Mesothelial cell of epicardium (in vitro differentiated cells): ENCODE measurements around the gene ABRAXAS1. TPM values are rescaled to one million over a fixed set of nuclear protein-coding genes. Genes with fewer than 3 reads are reported as not detected.

Source experiments
- DNase-seq, 2 experiments: peaks; one replicate each; pipeline ENCODE4 v3.0.0; 2021; ENCODE audit warnings: low spot score in 2 of 2; ENCODE audit not compliant: unreplicated experiment in 2 of 2
- H3K27ac Mint-ChIP-seq: 2 replicates; pipeline ENCODE4 v1.8.0; 2021; ENCODE audit warnings: mixed read lengths
- H3K27me3 Mint-ChIP-seq: 2 replicates; pipeline ENCODE4 v1.8.0; 2021; ENCODE audit warnings: low read depth, mixed read lengths
- H3K36me3 Mint-ChIP-seq: 2 replicates; pipeline ENCODE4 v1.8.0; 2021; ENCODE audit warnings: mixed read lengths
- H3K4me1 Mint-ChIP-seq: 2 replicates; pipeline ENCODE4 v1.8.0; 2021; ENCODE audit warnings: mixed read lengths
- H3K4me3 Mint-ChIP-seq: 2 replicates; pipeline ENCODE4 v1.8.0; 2021; ENCODE audit warnings: mild to moderate bottlenecking, moderate library complexity, mixed read lengths
- H3K9me3 Mint-ChIP-seq: 2 replicates; pipeline ENCODE4 v1.8.0; 2021; ENCODE audit warnings: mixed read lengths
- CTCF ChIP-seq: fragments of 200-600 bp; sonication (generic); IDR thresholded peaks from one replicate; pipeline ENCODE4 v1.5.0; 2021; ENCODE audit warnings: antibody characterized with exemption; ENCODE audit not compliant: unreplicated experiment
- total RNA-seq: library from RNA; stranded (reverse); gene quantifications from 3 replicates; pipeline ENCODE4 v1.2.1, GENCODE V29; 2021

ABRAXAS1 gene
- total RNA-seq: 21.4 to 23.2 TPM (median 22.7 TPM) in 3 replicates

- Mint-ChIP-seq H3K36me3 (peaks cover 3% of the 10 kb centered on the region), H3K9me3 (no peaks in the 10 kb centered on the region), H3K27ac (peak within 1 kb of the TSS; percentile 96), H3K27me3 (no peaks in the 10 kb centered on the region), H3K4me3 (peak within 1 kb of the TSS; percentile 95), H3K4me1 (peaks cover 14% of the 10 kb centered on the region)
- no peak for TF ChIP-seq CTCF
- peak; percentile 93 to 95 for DNase-seq
These were observed at the start of gene ABRAXAS1 for GRCh38 chr4:83484500-83485461. Gene ABRAXAS1 (minus strand): TSS chr4:83485100. CDS start chr4:83485072, 28 bp downstream.

- no peak for TF ChIP-seq CTCF
- no peaks in the 10 kb centered on the region for H3K4me1 Mint-ChIP-seq
- no peak for DNase-seq
- no peak overlapping the region for H3K4me3 Mint-ChIP-seq
- peaks cover 18% of the 10 kb centered on the region for H3K27me3 Mint-ChIP-seq
- no peak overlapping the region for H3K27ac Mint-ChIP-seq
- H3K9me3 Mint-ChIP-seq: peaks cover 13% of the 10 kb centered on the region
- H3K36me3 Mint-ChIP-seq: no peaks in the 10 kb centered on the region
These were observed 42.8 kb upstream of the ABRAXAS1 start for GRCh38 chr4:83527671-83528070.

GRCh38 chr4:83522239-83522638, 37.3 kb upstream of the ABRAXAS1 start:
- Mint-ChIP-seq H3K4me3 (no peak overlapping the region), H3K27me3 (peaks cover 1% of the 10 kb centered on the region), H3K36me3 (no peaks in the 10 kb centered on the region), H3K9me3 (peaks cover 16% of the 10 kb centered on the region), H3K27ac (no peak overlapping the region), H3K4me1 (no peaks in the 10 kb centered on the region)
- DNase-seq: no peak
- TF ChIP-seq CTCF: no peak

- no peaks in the 10 kb centered on the region for H3K9me3 Mint-ChIP-seq
- no peaks in the 10 kb centered on the region for H3K27me3 Mint-ChIP-seq
- no peak overlapping the region for H3K27ac Mint-ChIP-seq
- no peak for TF ChIP-seq CTCF
- DNase-seq: no peak
- no peaks in the 10 kb centered on the region for H3K36me3 Mint-ChIP-seq
- H3K4me1 Mint-ChIP-seq: no peaks in the 10 kb centered on the region
- no peak overlapping the region for H3K4me3 Mint-ChIP-seq
These were observed 31.3 kb upstream of the ABRAXAS1 start for GRCh38 chr4:83516042-83516772.

- H3K36me3 Mint-ChIP-seq: no peaks in the 10 kb centered on the region
- H3K27me3 Mint-ChIP-seq: no peaks in the 10 kb centered on the region
- no peak for DNase-seq
- no peak overlapping the region for H3K27ac Mint-ChIP-seq
- H3K4me3 Mint-ChIP-seq: no peak overlapping the region
- H3K9me3 Mint-ChIP-seq: no peaks in the 10 kb centered on the region
- TF ChIP-seq CTCF: no peak
- no peaks in the 10 kb centered on the region for H3K4me1 Mint-ChIP-seq
These were observed 25.5 kb upstream of the ABRAXAS1 start for GRCh38 chr4:83510442-83510841.
